Pons (tissue), 1 donor: Measurements from ENCODE around the gene NCOA7.
"Not testable (repeated sequence)": the region's sequence is repeated elsewhere in the genome, so short reads cannot be mapped to it uniquely, and the experiment has no call there.

Experiments used
- DNase-seq: peaks from one replicate; pipeline ENCODE4 v3.0.0-alpha.2; 2016; ENCODE audit warnings: low spot score

The NCOA7 gene

GRCh38 chr6:125792680-125793079 lies 1.9 kb downstream of the NCOA7 start:
- no peak for DNase-seq

GRCh38 chr6:125793280-125793679 lies 2.5 kb downstream of the NCOA7 start:
- no peak for DNase-seq

GRCh38 chr6:125793863-125794262 lies 3.1 kb downstream of the NCOA7 start:
- no peak for DNase-seq

- no peak for DNase-seq
Measured at GRCh38 chr6:125794342-125795137, 3.8 kb downstream of the NCOA7 start.

GRCh38 chr6:125795301-125795700 lies 4.5 kb downstream of the NCOA7 start:
- no peak for DNase-seq

GRCh38 chr6:125797120-125797885 lies 6.5 kb downstream of the NCOA7 start:
- no peak for DNase-seq

- no peak for DNase-seq
Measured at GRCh38 chr6:125797886-125798444, 7.2 kb downstream of the NCOA7 start.

GRCh38 chr6:125798734-125799508 lies 8.2 kb downstream of the NCOA7 start:
- DNase-seq = no peak

GRCh38 chr6:125802383-125802782 lies 11.6 kb downstream of the NCOA7 start:
- no peak for DNase-seq

- no peak for DNase-seq
Measured at GRCh38 chr6:125802943-125803377, 12.2 kb downstream of the NCOA7 start.

GRCh38 chr6:125804264-125804663 lies 13.5 kb downstream of the NCOA7 start:
- DNase-seq = no peak

- DNase-seq = not testable (repeated sequence)
Measured at GRCh38 chr6:125804866-125805425, 14.2 kb downstream of the NCOA7 start.

GRCh38 chr6:125806813-125807212 lies 16.1 kb downstream of the NCOA7 start:
- DNase-seq = no peak

- DNase-seq = no peak
Measured at GRCh38 chr6:125807293-125807692, 16.5 kb downstream of the NCOA7 start.

- no peak for DNase-seq
Measured at GRCh38 chr6:125808060-125808459, 17.3 kb downstream of the NCOA7 start.

GRCh38 chr6:125808591-125808990 lies 17.8 kb downstream of the NCOA7 start:
- no peak for DNase-seq

- DNase-seq = no peak
Measured at GRCh38 chr6:125809570-125810170, 18.9 kb downstream of the NCOA7 start.

GRCh38 chr6:125810445-125810844 lies 19.7 kb downstream of the NCOA7 start:
- no peak for DNase-seq

GRCh38 chr6:125811259-125811658 lies 20.5 kb downstream of the NCOA7 start:
- DNase-seq = no peak

GRCh38 chr6:125812394-125813292 lies 21.9 kb downstream of the NCOA7 start:
- peak; percentile 82 for DNase-seq
